Peyer's patch (tissue), 4 donors: ENCODE results near the gene PPEF2. TPM values are rescaled to one million over a fixed set of nuclear protein-coding genes. Genes with fewer than 3 reads are reported as not detected.

Source experiments
- DNase-seq, 3 donors: peaks; one replicate each; pipeline ENCODE4 v3.0.0-alpha.2; 2017 to 2019
- H3K27ac ChIP-seq, 4 donors: fragments of 200-600 bp; sonication (generic); one replicate each; pipeline ENCODE4 v1.5.1; 2016 to 2019
- H3K27me3 ChIP-seq, 2 donors: fragments of 200-600 bp; sonication (generic); one replicate each; pipeline ENCODE4 v1.5.1; 2019
- H3K36me3 ChIP-seq, 3 donors: fragments of 200-600 bp; sonication (generic); one replicate each; pipeline ENCODE4 v1.5.1; 2016 to 2019
- H3K4me1 ChIP-seq, 4 donors: fragments of 200-600 bp; sonication (generic); one replicate each; pipeline ENCODE4 v1.5.1; 2016 to 2019
- H3K4me3 ChIP-seq, 4 donors: fragments of 200-600 bp; sonication (generic); 1 replicate in 3 of 4; 2 replicates in 1 of 4; pipeline ENCODE4 v1.5.1; 2016 to 2019; ENCODE audit warnings: mild to moderate bottlenecking in 1 of 4
- H3K9me3 ChIP-seq, 4 donors: fragments of 200-600 bp; sonication (generic); one replicate each; pipeline ENCODE4 v1.5.1; 2016 to 2019; ENCODE audit warnings: mild to moderate bottlenecking in 1 of 4
- POLR2A ChIP-seq, 2 donors: fragments of 450-650 bp; IDR thresholded peaks; one replicate each; pipeline ENCODE4 v1.5.1; 2017; ENCODE audit warnings: antibody characterized with exemption in 2 of 2, mild to moderate bottlenecking in 2 of 2, moderate library complexity in 2 of 2
- small RNA-seq, 2 donors: library from RNA; depleted of rRNA; stranded (forward); fragments of <200 nt; gene quantifications; one replicate each; pipeline ENCODE3, GENCODE V24; 2016
- total RNA-seq, 4 donors: library from RNA; depleted of rRNA; stranded (reverse); fragments of >200 nt; gene quantifications; one replicate each; pipeline ENCODE4 v1.1.0, GENCODE V29; 2016
- TF ChIP-seq, protein P1 (sequence below), 6 experiments: fragments of 450-650 bp in 4 of 6; fragments of 200-600 bp in 2 of 6; sonication (generic) in 1 of 6; IDR thresholded peaks; one replicate each; pipeline ENCODE4 v1.5.1; 2017 to 2019; ENCODE audit warnings: antibody characterized with exemption in 6 of 6, mild to moderate bottlenecking in 3 of 6, moderate library complexity in 1 of 6

PPEF2 gene
- total RNA-seq, 4 donors from 2014 or later: 0.54 TPM; not detected in 3

DNA sequence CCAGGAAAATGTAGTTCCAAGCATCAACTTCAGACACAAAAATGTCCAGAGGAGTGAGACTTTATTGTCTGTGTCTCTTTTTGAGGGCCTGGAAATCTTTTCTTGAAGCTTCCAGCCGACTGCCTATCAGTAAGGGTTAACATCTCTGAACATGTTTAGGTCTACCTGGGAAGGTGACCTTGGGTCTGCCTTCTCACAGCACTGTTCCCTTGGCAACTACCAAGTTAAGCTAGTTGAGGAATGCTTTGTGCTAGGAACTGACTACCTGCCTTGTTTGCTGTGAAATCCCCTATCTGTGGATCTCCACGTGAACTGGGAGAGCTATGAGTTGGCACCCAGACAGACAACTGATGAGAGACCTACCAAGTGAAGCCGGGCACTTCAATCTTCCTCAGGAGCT lies 81.6 kb downstream of the PPEF2 start:
- Histone ChIP-seq H3K4me3 (no peak overlapping the region), H3K36me3 (no peaks in the 10 kb centered on the region), H3K9me3 (no peaks in the 10 kb centered on the region), H3K27me3 (no peaks in the 10 kb centered on the region), H3K27ac (no peak overlapping the region), H3K4me1 (no peaks in the 10 kb centered on the region)
- TF ChIP-seq, protein P1, sequence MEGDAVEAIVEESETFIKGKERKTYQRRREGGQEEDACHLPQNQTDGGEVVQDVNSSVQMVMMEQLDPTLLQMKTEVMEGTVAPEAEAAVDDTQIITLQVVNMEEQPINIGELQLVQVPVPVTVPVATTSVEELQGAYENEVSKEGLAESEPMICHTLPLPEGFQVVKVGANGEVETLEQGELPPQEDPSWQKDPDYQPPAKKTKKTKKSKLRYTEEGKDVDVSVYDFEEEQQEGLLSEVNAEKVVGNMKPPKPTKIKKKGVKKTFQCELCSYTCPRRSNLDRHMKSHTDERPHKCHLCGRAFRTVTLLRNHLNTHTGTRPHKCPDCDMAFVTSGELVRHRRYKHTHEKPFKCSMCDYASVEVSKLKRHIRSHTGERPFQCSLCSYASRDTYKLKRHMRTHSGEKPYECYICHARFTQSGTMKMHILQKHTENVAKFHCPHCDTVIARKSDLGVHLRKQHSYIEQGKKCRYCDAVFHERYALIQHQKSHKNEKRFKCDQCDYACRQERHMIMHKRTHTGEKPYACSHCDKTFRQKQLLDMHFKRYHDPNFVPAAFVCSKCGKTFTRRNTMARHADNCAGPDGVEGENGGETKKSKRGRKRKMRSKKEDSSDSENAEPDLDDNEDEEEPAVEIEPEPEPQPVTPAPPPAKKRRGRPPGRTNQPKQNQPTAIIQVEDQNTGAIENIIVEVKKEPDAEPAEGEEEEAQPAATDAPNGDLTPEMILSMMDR (IDR thresholded peaks at IDR 0.05): no peak
- TF ChIP-seq POLR2A (IDR thresholded peaks at IDR 0.05): no peak
- no peak for DNase-seq

DNA sequence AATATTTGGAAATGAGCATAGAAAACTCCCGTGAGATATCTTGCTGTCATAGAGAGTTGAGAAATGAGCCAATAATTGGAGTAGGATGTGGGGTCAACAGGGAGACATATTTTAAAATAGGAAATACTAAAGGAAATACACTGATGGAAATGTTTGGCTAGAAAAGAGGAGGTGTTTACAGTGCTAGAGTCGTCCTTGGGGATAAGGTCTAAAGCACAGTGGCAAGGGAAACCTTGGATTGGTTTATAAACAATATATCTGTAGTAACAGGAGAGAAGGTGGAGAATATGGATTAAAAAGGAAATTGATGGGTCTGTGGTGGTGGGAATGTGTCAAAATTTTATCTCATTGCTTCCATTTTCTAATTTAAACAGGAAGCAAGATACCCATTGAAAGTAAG lies 82.1 kb downstream of the PPEF2 start:
- H3K4me3 ChIP-seq: no peak overlapping the region
- DNase-seq: no peak
- no peaks in the 10 kb centered on the region for H3K27me3 ChIP-seq
- H3K27ac ChIP-seq: no peak overlapping the region
- peaks cover 0 to 4% (median 0%) of the 10 kb centered on the region in 3 donors for H3K36me3 ChIP-seq
- H3K9me3 ChIP-seq: no peaks in the 10 kb centered on the region
- H3K4me1 ChIP-seq: no peaks in the 10 kb centered on the region
- TF ChIP-seq, protein P1 (IDR thresholded peaks at IDR 0.05): no peak
- no peak for TF ChIP-seq POLR2A (IDR thresholded peaks at IDR 0.05)

DNA sequence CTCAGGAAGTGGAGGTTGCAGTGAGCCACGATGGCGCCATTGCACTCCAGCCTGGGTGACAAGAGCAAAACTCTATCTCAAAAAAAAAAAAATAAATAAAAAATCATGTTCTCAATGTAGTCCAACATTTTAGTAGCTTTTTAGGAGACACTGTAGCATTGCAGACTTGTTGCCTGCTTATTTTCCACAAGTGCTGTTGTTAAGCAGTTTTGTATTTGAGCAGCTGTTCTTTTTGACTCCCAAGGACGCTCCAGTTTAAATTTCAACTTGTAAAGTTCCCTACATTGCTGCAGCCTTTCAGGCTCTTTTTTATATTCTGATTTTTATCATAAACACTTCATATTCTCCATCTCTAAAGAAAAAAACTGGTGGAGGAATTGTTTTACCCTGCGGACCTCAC lies 83.1 kb downstream of the PPEF2 start:
- Histone ChIP-seq H3K9me3 (no peaks in the 10 kb centered on the region), H3K4me1 (no peaks in the 10 kb centered on the region), H3K27ac (no peak overlapping the region), H3K36me3 (peaks cover 0 to 15% (median 0%) of the 10 kb centered on the region in 3 donors), H3K27me3 (no peaks in the 10 kb centered on the region), H3K4me3 (no peak overlapping the region)
- TF ChIP-seq POLR2A (IDR thresholded peaks at IDR 0.05): no peak
- TF ChIP-seq, protein P1 (IDR thresholded peaks at IDR 0.05): no peak
- DNase-seq: no peak

DNA sequence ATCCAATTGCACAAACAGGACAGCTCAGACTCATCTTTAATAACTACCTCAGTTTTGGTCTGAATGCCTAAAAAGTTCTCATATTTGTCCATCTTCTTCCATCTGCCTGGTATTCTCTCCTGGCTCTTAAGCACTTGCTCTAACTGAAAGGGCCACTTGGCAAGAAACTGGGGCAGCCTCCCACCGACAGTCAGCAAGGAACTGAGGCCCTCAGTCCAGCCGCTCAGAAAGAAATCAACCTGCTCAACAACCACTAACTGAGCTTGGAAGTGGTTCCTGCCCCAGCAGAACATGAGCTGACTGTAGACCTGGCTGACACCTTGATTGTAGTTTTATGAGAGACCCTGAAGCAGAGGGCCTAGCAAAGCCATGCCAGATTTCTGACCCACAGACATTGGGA lies 84.4 kb downstream of the PPEF2 start:
- Histone ChIP-seq H3K27me3 (no peaks in the 10 kb centered on the region), H3K9me3 (no peaks in the 10 kb centered on the region), H3K4me3 (no peak overlapping the region), H3K36me3 (peaks cover 0 to 27% (median 0%) of the 10 kb centered on the region in 3 donors), H3K4me1 (no peaks in the 10 kb centered on the region), H3K27ac (no peak overlapping the region)
- no peak for TF ChIP-seq POLR2A (IDR thresholded peaks at IDR 0.05)
- TF ChIP-seq, protein P1 (IDR thresholded peaks at IDR 0.05): no peak
- no peak for DNase-seq

Small RNA genes within 50 kb of the gene (small RNA-seq; reads per million reads assigned to genes)
- 0 reads per million in 2 donors for gene RNU2-16P

Other genes starting within 250 kb of the PPEF2 start
- 100 to 1,000 TPM in 1 of 4 donors, 10 to 100 TPM in 3; 54.5 to 121 (median 89.8) TPM for gene G3BP2, start 229.0 kb downstream of the PPEF2 start, total RNA-seq
- gene USO1, start 177.9 kb downstream of the PPEF2 start, total RNA-seq: 100 to 1,000 TPM in 1 of 4 donors, 10 to 100 TPM in 3; 34.5 to 106 (median 48.2) TPM
- gene NAAA, start 38.6 kb upstream of the PPEF2 start, total RNA-seq: 100 to 1,000 TPM in 3 of 4 donors, 10 to 100 TPM in 1; 81.7 to 434 (median 177) TPM
- 10 to 100 TPM; 21.2 to 63.5 (median 24.2) TPM for gene SDAD1, start 88.5 kb upstream of the PPEF2 start, total RNA-seq
- gene CXCL9, start 105.1 kb upstream of the PPEF2 start, total RNA-seq: 1 to 10 TPM in 1 of 4 donors, under 1 TPM in 2, not detected in 1; 0.35 to 5.0 (median 0.94) TPM
- 1 to 10 TPM in 1 of 4 donors, not detected in 3; 1.8 TPM for gene CXCL10, start 121.0 kb upstream of the PPEF2 start, total RNA-seq
- gene CXCL11, start 133.6 kb upstream of the PPEF2 start, total RNA-seq: not detected
- gene ART3, start 172.3 kb upstream of the PPEF2 start, total RNA-seq: under 1 TPM in 1 of 4 donors, not detected in 3; 0.85 TPM
- gene NUP54, start 245.9 kb upstream of the PPEF2 start, total RNA-seq: 10 to 100 TPM; 15.6 to 32.2 (median 23.9) TPM